Measurements from ENCODE around the gene GAL3ST2.
"Not testable (repeated sequence)": the region's sequence is repeated elsewhere in the genome, so short reads cannot be mapped to it uniquely, and the experiment has no call there.

DNA sequence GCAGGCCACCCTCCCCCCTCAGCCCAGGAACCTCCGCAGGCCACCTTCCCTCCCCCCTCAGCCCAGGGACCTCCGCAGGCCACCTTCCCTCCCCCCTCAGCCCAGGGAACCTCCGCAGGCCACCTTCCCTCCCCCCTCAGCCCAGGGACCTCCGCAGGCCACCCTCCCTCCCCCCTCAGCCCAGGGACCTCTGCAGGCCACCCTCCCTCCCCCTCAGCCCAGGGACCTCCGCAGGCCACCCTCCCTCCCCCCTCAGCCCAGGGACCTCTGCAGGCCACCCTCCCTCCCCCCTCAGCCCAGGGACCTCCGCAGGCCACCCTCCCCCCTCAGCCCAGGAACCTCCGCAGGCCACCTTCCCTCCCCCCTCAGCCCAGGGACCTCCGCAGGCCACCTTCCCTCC lies 29.6 kb downstream of the GAL3ST2 start:
- TF ChIP-seq POLR2A (IDR thresholded peaks at IDR 0.05) = not testable (repeated sequence)
- TF ChIP-seq, protein P1, sequence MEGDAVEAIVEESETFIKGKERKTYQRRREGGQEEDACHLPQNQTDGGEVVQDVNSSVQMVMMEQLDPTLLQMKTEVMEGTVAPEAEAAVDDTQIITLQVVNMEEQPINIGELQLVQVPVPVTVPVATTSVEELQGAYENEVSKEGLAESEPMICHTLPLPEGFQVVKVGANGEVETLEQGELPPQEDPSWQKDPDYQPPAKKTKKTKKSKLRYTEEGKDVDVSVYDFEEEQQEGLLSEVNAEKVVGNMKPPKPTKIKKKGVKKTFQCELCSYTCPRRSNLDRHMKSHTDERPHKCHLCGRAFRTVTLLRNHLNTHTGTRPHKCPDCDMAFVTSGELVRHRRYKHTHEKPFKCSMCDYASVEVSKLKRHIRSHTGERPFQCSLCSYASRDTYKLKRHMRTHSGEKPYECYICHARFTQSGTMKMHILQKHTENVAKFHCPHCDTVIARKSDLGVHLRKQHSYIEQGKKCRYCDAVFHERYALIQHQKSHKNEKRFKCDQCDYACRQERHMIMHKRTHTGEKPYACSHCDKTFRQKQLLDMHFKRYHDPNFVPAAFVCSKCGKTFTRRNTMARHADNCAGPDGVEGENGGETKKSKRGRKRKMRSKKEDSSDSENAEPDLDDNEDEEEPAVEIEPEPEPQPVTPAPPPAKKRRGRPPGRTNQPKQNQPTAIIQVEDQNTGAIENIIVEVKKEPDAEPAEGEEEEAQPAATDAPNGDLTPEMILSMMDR (IDR thresholded peaks at IDR 0.05 in 4 of 5, conservative IDR thresholded peaks at IDR 0.05 in 1 of 5) = not testable (repeated sequence)

Data from gastrocnemius medialis (tissue), 4 donors.